GM19397 (cell line): ENCODE measurements around the gene RUFY3.
"Not testable (repeated sequence)": the region's sequence is repeated elsewhere in the genome, so short reads cannot be mapped to it uniquely, and the experiment has no call there.

Experiments
- ATAC-seq: cut with Tn5 transposase; IDR thresholded peaks from one replicate; pipeline ENCODE4 v1.9.1; 2021; ENCODE audit warnings: mild to moderate bottlenecking, moderate library complexity; ENCODE audit not compliant: unreplicated experiment

RUFY3 gene

DNA sequence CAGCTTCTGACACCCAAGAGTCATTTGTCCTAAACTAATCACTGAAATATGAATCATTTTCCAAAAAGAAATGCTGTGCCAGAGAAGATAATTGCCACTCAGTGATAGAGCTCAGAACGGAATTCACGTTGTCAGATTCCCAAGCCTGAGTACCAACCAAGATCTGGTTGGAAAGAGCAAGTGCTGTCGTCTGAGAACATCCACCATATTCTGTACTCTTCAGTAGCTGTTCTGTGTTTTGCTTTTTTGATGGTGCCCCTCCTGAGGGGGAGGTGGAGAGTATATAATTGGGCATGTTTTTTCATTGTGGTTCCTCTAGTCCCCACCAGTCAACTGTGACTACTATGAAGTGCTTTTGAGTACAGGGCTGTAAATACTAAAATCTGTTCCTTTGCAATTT is 13.2 kb downstream of the RUFY3 start:
- peak; percentile 9 for ATAC-seq

DNA sequence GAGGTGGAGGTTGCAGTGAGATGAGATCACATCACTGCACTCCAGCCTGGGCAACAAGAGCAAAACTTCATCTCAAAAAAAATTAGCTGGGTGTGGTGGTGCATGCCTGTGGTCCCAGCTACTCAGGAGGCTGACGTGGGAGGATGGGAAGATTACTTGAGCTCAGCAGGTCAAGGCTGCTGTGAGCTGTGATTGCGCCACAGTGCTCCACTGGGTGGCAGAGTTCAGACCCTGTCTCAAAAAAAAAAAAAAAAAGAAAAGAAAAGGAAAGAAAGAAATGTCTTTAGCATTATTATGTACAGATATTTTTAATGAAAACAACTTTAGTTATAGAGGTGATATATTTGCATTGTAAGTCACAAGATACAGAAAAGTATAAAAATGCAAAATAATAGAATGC is 14.2 kb downstream of the RUFY3 start:
- not testable (repeated sequence) for ATAC-seq

DNA sequence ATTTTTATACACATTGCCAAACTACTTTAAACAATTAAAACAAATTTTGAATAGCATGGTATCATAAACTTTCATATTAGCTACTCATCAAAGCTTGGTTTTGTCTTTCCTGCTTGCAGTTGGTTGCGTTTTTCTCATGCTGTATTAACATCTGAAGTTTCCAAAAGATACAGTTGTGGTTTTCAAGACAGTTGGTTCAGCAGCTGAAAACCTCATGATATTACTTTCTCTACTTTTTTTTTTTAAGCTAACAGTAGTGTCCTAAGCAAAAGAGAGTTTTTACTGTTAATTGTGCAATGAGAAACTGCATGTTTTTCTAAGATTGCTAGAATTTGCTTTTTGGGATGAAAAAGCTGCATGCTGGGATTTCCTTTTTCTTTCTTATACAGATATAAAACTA is 15.2 kb downstream of the RUFY3 start:
- ATAC-seq, result no peak

DNA sequence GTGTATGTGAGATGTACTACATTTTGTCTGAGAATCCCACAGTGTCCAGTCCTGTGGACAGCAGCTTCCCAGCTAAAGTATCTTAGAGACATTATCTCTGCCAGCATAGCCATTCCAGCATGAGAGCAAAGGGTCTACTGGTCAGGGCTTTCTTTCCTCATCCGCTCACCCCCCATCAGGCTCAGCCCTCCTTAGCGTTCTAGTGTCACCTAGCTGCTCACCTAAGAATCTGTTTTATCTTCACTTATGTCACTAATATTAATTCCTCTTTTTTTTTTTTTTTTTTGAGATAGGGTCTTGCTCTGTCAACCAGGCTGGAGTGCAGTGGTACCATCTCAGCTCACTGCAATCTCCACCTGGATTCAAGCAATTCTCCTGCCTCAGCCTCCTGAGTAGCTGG is 15.6 kb downstream of the RUFY3 start:
- no peak for ATAC-seq

DNA sequence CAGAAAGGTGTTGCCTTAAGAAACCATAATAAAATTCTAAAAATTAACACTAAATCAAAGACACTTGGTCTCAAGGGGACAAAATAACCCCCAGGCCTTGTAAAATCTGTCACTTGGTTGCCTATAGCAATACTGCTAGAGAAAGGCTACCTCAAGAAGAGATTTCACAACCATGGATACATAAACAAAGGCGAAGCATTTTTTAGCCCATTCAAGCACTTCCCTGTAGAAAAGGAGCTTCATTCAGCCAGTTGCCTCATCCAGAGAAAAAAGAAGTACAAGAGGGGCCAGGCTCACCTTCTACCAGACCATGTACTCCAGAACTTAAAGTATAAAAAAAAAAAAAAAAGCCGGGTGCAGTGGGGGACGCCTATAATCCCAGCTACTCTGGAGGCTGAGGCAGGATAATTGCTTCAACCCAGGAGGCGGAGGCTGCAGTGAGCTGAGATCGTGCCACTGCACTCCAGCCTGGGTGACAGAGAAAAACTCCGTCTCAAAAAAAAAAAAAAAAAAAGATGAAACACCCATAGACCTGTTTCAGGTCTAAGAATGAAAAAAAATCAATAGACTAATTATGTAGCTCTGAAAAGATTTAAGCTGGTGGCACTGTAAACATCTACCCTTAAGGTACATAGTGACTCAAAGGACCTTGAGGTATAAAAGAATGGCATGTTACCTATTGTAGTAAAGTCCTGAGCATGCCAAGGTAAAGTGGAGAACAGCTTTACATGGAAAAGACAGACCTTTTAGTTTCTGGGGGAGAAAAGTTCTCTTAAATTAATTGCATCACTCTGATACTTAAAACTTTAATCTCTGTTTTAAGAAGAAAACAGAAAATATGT is 18.0 kb downstream of the RUFY3 start:
- ATAC-seq, result no peak

DNA sequence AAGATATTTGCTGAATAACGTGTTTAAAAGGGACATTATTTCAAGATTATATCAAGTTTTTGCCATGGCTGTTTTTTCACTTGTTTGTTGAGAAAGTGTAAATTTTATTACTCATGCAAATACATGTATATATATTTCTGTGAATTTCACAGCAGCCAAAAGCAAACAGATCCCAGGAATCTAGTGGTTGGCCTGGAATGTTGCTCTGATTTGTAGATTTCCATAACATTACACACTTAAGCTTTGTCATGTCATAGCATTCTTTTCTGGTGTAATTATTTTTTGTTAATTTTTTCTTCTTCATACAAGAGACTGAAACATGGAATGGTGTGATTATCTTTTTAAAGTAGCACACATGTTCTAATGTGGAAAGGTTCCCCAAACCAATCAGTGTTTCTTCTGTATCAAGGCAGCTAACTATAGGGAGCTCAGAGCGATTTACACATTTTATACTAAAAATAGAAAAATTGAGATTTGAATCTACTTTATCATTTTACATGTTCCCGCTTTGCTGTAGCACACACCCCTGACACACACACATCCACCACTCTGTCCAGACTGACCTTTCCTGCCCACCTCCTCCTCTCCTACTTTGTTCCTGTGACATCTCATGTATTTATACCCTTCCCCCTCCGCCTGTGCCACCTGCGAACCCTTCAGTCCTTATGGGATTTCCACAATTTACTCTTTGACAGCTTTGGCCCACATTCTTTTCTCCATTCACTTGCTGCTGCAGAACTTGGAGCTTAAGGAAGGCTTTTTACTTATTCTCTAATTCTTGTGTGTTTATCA is 20.3 kb downstream of the RUFY3 start:
- ATAC-seq, result no peak

DNA sequence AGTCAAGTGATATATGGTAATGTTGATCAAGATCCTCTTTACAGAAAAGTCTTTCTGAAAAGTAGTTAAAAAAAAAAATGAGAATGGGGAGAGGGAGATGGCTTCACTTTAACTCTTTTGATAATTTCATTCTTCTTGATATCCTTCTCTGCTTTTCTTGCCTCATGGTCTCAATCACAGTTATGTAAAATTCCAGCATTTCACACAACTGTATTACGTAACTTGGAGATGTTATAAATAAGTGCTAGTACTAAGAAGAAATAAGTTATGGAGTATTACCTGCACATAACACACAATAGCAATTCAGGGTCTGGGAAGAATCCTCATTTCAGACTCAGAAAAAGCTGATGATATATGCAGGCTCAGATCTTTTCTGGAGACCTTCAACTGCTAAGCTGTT is 22.0 kb downstream of the RUFY3 start:
- ATAC-seq, result no peak

DNA sequence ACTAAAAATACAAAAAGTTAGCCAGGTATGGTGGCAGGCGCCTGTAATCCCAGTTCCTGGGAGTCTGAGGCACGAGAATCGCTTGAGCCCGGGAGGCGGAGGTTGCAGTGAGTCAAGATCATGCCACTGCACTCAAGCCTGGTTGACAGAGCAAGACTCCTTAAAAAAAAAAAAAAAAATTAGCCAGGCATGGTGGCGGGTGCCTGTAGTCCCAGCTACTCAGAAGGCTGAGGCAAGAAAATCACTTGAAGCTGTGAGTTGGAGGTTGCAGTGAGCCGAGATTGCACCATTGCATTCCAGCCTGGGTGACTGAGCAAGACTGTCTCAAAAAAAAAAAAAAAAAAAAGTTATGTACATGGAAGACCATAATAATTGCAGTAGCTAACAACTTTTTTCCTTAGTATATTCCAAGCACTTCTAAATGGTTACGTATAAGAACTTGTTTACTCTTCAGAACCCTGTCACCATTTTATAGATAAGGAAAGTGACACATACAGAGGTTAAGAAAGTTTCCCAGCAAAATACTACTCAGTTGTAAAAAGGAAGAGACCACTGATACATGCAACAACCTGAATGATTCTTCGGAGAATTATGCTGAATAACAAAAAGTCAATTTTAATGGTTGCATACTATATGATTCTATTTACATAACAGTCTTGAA is 24.5 kb downstream of the RUFY3 start:
- no peak for ATAC-seq

DNA sequence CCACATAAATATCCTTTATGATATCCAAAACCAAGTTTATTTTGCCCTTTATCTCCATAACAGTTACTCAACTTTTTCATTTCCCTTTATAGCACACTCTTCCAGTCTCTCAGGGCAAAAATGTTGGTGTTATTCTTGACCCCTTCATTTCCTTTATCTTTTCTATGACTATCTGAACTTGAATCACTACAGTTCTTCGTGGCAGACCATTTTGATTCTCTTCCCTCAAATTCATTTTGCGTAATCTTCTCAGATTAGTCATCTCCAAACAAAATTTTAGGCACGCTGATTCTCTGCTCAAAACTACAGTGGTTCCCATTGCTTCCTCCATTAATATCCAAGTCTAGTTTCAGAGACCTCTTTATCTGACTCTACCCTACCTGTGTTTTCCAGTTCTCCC is 26.1 kb downstream of the RUFY3 start:
- no peak for ATAC-seq

DNA sequence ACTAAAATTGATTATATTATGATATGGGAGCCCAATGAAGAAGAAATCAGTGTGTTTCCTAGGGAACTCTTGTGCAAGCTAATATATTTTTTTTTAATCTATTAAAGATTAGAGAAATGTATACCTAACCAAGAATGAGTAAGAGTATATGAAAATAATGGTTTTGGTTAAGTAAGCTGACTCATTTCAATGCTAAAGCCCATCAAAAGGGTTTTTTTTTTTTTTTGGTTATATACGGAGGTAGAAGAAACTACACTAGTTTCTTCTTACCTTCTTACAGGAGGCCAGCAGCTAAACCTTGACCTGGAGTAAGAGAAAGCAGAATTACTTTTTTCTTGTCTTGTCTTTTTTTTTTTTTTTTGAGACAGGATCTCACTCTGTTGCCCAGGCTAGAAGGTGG is 27.5 kb downstream of the RUFY3 start:
- ATAC-seq, result peak; percentile 63

DNA sequence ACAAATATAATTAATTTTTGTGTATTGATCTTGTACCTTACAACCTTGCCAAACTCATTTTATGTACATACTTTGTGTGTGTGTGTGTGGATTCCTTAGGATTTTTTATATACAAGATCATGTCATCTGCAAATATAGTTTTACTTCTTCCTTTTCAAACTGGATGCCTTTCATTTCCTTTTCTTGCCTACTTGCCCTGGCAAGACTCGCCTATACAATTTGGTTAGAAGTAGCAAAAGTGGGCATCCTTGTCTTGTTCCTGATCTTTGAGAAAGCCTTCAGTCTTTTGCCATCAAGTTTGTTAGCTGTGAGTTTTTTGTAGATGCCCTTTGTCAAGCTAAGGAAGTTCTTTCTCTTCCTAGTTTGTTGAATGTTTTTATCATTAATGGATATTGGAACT is 30.5 kb downstream of the RUFY3 start:
- no peak for ATAC-seq

DNA sequence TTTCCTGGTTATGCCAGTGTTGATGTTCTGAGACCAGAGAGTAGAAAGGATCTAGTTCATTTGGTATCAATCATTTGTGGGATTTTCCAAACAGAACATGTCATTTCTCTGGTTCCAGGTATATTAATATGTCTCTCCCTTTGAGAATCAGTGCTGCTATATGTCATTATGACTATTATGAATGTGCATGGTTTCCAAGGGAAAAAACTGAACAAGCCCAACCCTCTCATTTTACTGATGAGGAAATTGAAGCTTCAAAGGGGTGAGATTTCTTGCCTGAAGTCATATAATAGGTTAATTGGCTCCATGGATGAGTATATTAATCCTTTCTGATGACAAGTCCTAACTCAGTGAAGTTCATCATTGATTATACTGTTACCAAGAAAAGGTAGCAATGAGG is 31.9 kb downstream of the RUFY3 start:
- ATAC-seq, result no peak

DNA sequence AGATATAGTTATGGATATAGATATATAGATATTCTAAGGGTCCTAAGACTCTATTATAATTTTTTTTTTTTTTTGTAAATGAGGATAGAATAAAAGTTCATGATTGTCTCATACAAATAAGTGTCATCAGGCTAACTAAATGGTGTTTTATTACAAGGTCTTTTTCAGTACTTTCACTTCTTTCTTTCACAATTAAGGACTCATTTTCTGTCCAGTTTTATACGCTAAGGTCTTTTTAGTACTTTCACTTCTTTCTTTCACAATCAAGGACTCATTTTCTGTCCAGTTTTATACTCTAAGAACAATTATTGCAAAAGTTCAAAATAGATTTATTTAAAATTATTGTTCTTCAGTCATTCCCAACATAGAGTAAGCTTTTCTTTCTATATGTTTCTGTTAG is 32.7 kb downstream of the RUFY3 start:
- peak; percentile 58 for ATAC-seq

DNA sequence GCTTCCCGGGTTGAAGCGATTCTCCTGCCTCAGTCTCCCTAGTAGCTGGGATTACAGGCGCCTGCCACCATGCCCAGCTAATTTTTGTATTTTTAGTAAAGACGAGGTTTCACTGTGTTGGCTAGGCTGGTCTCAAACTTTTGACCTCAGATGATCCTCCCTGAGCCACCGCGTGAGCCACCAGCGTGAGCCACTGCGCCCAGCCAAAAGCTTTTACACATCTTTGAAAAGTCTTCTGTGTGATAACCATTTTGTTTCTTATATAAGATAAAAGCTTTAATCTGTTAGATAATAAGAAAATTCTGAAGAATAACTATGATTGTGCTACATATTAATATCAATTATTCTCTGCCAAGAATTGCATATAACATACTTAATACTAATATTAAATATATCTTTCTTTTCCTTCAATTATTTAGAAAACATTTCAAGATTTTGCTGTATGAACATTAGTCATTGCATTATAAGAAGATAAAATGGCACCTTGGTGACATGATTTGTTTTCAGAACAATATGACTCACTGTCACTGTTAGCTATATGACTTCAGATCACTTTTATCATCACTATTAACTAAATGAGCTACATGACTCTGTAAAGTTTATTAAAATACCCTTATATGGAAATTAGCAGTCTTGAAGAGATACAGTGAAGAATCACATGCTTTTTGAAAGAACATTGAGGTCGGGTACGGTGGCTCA is 33.4 kb downstream of the RUFY3 start:
- ATAC-seq, result peak; percentile 16

DNA sequence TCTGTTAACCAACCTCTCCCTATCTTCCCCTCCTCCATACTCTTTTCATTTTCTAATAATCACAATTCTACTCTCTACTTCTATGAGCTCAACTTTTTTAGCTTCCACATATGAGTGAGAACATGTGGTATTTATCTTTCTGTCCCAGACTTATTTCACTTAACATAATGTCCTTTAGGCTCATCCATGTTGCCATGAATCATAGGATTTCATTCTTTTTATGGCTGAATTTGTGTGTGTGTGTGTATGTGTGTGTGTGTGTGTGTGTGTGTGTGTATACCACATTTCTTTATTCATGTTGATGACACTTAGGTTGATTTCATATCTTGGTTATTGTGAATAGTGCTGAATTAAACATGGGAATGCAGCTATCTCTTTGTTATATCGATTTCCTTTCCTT is 37.4 kb downstream of the RUFY3 start:
- ATAC-seq, result no peak

DNA sequence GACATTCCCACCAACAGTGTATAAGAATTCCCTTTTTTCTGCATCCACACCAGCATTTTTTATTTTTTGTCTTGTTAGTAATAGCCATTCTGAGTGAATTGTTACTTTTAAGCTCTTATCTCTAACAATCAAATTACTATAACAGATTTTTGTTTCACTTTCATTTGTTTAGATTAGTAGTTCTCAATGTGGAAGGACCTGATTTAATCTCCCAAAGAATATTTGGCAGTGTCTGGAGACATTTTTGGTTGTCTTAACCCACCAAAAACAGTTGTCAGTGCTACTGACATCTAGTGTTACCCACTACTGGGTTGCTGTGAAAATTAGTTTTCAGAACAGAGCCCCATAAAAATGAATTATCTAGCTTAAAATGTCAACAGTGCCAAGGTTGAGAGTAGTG is 37.9 kb downstream of the RUFY3 start:
- no peak for ATAC-seq

DNA sequence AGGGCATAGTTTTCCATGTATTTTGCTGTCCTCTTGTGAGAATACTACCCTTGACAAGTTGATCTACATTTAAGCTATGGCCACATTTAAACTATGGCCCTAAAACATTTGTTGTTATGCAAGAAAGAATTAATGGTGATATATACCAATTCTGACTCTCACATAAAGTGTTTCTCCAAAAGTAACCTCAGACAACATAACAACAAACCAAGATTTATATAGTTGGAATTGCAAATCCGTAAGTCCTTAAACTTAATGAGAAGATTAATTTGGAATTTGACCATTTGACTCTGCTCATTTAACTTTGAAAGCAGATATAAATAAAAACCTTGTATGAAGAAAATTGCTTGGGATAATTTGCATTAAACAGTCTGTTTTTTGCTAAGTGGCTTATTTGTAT is 38.9 kb downstream of the RUFY3 start:
- ATAC-seq, result no peak

DNA sequence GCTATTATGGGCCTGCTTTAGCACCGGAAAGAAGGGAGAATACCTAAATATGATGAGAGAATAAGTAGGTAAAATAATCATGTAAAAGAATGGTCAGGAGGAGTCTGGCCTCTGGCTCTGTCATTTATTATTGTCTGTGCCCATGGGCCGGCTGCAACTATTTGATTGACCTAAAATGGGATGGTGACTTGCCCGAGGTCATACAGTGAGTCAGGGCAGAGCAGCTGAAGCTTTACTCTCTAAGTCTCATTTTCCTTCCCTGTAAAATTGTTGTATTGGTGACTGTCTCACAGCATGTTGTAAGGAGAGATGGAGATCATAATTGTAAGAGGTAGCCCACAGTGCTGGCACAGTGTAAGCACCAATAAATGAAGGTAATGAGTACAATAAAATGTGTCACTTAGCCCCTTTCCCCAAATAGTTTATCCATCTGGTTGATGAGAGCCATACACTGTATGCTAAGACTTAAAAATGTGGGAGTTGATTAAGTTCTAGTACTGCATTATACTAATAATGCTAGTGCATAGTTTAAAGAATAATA is 39.6 kb downstream of the RUFY3 start:
- no peak for ATAC-seq

DNA sequence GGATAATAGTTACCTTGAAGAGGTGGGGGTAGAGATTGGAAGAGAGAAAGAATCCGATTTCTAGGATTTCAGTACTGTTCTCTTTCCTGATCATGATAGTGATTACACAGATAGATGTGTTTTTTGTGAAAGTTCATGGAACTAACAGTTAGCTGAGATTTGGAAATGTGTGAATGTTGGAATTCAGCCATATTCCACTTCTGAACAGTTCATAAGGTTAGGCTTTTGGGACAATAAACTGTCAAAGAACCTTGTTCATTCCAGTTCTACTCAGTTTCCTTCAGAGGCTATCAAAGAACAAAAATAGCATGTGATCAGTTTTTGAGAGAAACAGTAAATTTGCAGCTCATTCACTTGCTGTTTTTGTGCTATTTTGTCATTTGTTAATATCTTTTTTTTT is 43.6 kb downstream of the RUFY3 start:
- no peak for ATAC-seq

DNA sequence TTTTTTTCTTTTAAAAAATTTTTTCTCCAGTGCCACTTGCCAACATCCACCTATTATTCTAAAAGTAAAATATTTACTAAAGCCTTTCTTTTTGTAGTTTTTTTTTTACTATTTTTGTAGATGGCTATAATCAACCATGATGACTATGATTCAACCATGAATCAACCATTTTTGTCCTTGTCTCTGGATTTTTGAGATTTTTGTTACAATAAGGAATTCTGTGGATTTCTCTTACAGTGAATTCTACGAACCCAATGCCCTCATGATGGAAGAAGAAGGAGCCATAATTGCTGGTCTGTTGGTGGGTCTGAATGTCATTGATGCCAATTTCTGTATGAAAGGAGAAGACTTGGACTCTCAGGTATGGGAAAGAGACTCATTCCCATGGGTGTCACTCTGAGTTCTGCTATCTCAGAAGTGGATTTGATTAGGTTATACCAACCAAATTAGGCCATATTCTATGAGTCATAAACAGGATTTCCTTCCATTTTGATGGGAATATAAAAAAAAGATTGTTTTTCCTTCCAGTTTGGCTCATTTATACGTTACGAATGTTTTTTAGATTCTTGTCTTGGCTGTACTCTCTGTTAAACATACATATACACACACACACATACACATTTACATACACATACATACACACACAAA is 46.7 kb downstream of the RUFY3 start:
- no peak for ATAC-seq
